ENCODE results near the gene KLRC2.
A peak's percentile ranks its signal among the peaks of the same experiment; 100 is the strongest.
"Not testable (repeated sequence)": the region's sequence is repeated elsewhere in the genome, so short reads cannot be mapped to it uniquely, and the experiment has no call there.

The KLRC2 gene

DNA sequence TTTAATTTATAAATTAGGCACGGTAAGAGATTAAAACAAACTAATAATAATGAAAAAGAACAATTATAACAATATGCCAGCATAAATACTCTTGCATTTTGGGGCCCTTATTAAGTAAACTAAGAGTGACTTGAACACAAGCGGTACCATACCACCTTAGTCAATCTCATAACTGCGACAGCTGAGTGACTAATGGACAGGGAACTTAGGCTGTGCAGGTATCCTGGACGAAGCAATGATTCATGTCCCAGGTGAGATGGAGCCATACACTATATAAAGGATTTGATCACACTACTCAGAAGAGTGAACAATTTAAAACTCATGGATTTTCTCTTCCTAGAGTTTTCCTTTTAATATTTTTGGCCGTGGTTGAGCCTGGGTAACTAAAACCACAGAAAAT is 30.5 kb downstream of the KLRC2 start:
- no peak for DNase-seq (ENCODE audit: low read depth)

DNA sequence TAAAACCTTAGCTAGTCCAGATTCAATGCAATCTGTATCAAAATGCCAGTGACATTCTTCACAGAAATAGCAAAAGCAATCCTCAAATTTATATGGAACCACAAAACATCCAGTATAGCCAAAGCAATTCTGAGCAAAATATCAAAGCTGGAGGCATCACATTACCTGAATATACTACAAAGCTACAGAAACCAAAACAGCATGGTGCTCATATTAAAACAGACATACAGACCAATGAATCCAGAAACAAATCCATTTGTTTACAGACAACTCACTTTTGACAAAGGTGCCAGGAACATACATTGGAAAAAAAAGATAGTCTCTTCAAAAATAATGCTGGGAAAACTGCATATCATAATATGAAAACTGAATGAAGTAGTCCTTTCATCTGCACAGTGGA is 31.0 kb downstream of the KLRC2 start:
- no peak for DNase-seq (ENCODE audit: low read depth)

DNA sequence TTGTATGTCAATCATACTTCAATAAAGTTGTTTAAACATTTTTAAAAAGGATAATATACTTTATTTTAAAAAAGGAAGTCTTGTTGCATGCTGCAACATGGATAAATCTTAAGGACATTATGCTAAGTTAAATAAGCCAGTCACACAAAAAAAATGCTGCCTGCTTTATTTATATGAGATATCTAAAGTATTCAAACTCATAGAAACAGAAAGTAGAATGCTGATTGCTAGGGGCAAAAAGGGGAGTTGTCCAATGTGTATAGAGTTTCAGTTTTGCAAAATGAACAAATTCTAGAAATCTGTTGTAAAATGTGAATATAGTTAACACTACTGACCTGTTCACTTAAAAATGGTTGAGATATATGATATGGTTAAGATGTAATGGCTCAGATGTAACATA is 35.0 kb downstream of the KLRC2 start:
- DNase-seq (ENCODE audit: low read depth) = no peak

DNA sequence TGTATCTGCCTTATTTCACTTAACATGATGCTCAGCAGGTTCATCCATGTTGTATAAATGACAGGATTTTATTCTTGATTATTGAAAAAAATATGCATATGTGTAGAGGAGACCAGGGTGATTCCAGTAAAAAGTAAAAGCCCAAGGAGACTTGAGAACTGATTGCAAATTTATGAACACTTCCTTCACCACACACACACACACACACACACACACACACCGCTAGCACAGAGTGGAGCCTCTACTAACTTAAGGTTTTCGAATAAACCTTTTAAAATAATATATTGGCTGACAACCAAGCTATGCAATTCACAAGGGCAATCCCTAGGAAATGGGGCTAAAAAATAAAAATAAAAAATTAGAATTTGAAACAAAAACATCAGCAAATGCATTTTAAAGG is 37.6 kb downstream of the KLRC2 start:
- DNase-seq (ENCODE audit: low read depth) = no peak

DNA sequence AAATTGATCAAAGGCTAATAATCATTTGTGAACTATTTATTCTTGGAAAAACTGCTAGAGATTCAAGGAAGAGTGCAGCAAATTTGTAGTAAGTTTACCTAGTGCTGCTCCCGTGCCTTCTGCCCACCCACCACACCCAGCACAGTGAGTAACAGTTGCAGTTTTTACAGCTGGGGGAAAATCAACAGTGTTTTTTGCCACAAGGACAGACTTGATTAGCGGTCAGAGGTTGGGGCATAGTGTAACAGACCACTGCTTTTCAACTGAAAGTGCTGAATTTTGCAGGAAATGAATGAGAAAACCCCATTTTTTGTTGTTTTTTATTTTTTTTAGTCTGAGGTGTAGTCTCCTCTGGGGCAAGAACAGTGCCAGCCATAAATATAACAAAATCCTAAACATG is 38.5 kb downstream of the KLRC2 start:
- no peak for DNase-seq (ENCODE audit: low read depth)

DNA sequence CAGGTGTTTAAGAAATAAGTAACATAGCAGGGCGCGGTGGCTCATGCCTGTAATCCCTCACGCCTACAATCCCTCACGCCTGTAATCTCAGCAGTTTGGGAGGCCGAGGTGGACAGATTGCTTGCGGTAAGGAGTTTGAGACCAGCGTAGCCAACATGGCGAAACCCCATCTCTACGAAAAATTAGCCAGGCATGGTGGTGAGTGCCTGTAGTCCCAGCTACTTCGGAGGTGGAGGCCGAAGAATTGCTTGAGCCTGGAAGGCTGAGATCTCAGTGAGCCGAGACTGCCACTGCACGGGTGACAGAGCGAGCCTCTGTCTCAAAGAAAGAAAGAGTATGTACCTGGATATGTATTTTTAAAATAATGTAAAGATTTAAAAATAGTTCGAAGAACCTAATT is 39.6 kb downstream of the KLRC2 start:
- DNase-seq (ENCODE audit: low read depth) = not testable (repeated sequence)

DNA sequence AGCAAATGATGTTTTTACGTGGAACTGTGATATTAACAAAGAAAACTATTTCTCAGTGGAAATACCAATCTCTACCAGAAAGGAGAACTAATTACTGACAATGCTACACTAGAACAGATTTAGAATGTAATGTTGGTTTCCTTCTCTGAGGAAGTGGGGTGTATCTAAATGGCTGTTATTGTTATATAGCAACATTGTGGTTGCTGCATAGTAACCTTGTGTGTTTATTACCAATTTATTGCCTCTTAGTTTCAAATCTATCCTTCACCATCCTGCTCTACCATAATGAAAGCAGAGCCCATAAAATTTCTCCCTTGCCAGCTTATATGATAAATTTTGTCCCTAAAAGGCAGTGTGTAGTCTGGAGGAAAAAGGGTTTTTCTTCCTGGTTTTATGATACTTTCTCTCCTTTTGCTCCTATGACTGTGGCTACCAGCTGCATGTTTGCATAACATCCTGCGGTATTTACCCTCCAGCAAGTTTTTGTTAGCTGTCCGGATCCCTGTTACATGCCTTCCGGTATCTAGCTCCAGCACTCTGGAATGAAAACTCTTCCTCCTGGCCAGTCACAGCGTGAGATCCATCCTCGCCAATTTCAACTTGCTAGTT is 40.3 kb downstream of the KLRC2 start:
- DNase-seq (ENCODE audit: low read depth) = peak; percentile 78

DNA sequence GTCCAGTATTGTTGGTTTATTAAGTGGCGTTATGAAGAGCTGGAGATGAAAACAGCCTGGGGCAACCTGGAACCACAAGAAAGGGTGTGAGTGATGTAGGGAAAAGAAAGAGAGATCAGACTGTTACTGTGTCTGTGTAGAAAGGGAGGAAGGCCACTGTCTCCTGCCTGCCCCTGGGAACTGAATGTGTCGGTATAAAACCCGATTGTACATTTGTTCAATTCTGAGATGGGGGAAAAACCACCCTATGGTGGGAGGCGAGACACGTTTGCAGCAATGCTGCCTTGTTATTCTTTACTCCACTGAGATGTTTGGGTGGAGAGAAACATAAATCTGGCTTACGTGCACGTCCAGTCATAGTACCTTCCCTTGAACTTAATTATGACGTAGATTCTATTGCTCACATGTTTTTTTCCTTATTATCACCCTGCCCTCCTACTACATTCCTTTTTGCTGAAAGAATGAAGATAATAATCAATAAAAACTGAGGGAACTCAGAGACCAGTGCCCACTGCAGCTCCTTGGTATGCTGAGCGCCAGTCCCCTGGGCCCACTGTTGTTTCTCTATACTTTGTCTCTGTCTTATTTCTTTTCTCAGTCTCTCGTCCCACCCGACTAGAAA is 41.2 kb downstream of the KLRC2 start:
- not testable (repeated sequence) for DNase-seq (ENCODE audit: low read depth)

DNA sequence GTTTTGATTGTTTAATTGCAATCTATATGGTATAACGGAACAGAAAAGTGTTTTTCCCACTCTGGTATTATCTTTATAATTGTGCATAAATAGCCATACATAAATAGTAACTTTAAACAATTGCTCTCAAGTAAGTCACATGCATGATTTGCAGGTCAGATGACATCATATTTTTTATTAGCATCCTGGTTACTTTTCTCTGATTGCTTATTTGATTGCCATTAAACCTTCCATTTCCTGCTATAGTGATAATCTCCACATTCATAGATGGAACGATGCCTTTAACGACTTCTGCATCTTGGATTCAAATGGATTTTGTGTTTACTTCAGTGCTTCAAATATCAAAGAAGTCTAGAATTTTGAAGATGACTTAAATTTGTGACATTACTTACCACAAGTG is 42.5 kb downstream of the KLRC2 start:
- DNase-seq (ENCODE audit: low read depth) = no peak

DNA sequence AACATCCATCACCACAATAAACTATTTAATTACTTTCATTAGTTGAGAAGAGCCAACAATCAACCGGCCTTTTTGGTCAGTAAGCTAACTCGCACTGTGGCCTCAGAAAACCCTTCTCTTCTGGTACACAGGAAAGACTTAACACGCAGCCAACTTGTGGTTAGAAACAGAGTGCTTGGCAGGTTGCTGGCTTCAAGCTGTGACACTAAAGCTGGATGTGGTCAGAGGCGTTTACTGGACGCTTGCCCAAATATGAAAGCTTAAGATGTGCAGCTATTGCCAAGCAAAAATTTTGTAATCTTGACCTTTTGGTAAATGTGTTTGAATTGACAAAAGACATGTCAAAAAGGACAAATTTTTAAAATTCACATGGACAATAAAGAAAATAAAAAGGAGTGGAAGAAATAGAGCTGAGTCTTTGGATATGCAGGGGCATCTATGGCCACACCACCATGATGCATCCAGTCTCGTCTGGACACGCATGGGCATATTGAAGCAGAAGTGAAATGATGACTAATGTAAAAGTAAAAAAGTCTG is 43.3 kb downstream of the KLRC2 start:
- DNase-seq (ENCODE audit: low read depth) = peak; percentile 96

DNA sequence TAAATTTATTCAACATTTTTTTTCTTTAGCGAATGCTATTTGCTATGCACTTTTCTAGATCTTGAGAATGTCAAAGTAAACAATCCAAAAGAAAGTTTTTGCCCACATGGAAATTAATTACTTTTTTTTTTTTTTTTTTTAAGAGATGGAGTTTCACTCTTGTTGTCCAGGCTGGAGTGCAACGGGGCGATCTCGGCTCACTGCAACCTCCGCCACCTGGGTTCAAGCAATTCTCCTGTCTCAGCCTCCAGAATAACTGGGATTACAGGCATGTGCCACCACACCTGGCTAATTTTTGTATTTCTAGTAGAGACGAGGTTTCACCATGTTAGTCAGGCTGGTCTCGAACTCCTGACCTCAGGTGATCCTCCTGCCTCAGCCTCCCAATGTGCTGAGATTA is 44.8 kb downstream of the KLRC2 start:
- not testable (repeated sequence) for DNase-seq (ENCODE audit: low read depth)

DNA sequence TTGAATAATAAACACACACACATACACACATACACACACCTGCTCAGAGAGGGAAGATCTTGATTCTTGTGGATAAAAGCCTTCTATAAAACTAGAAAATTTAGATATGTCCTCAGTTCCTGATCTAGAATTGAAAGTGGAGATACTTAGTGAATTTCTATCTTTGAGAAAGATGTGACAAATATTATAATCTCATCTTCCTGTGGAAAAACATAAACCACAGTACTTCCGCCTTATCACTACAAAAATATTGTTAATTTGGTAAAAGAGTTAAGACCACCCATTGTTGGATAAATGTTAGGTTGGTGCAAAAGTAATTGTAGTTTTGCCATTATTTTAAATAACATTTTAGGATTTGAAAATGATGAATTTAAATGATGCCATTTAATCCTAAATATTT is 45.9 kb downstream of the KLRC2 start, which contains the start of gene KLRK1:
KLRK1 (minus strand) TSS at position 138 of the 400 bp plus-strand sequence. CDS start 1,231 bp downstream, outside the sequence.
- no peak for DNase-seq (ENCODE audit: low read depth)

DNA sequence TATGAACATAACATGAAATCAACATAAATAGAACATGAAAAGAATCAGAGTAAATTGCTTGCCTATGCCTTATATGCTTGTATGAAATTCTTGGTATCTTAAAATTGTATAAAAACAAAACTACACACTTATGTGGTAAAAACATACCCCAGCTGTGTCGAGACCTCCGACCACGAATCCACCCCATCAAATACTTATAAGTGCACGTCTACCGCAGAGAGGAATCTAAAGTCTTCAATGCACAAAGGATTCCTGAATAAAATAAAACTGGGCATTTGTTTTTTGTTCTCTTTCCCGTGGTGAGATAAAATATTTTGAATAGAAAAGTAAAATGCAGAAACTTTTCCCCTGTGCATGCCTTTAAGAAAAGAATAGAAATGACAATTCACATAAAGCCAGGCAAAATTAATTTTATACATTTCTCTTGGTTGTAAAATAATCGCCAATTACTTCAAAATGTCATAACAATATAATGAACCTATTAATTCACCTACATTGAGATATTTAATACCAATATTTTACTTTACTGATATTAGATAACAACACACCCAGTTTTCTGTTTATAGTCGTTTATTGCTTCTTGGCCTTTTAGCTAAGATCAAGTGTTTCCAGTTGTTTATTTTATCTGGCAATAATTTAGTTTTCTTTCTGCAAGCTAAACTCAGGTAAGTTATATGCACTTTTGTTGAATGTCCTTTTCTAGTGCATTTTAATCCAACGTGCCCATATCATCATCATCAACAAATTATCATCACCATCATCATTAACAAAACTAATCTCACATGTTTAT is 47.0 kb downstream of the KLRC2 start:
- DNase-seq (ENCODE audit: low read depth) = no peak

DNA sequence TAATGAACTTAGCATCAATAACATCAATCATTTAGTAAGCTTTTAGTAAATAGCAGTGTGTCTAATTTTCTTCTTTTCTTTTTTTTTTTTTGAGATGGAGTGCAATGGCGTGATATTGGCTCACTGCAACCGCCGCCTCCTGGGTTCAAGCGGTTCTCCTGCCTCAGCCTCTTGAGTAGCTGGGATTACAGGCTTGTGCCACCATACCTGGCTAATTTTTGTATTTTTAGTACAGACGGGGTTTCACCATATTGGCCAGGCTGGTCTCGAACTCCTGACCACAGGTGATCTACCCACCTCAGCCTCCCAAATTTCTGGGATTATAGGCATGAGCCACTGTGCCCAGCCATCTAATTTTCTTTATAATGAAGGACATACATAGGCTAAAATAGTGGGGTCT is 48.3 kb downstream of the KLRC2 start:
- not testable (repeated sequence) for DNase-seq (ENCODE audit: low read depth)

DNA sequence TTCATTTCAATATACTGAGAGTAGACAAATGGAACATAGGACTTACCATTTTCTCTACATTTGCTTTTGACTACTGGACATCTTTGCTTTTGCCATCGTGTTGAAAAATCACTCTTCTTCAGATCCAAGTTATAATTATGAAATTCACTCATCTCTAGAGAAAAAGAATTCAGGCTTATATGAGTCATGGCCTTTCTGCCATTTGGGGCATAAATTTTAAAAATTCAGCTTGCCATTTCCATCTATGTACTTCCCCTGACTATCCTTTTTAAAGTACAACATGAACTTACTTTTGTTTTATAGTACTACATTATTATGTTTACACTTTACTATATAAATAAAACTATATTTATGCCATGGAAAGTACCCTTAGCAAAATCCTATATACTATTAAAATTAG is 49.0 kb downstream of the KLRC2 start:
- DNase-seq (ENCODE audit: low read depth) = no peak

DNA sequence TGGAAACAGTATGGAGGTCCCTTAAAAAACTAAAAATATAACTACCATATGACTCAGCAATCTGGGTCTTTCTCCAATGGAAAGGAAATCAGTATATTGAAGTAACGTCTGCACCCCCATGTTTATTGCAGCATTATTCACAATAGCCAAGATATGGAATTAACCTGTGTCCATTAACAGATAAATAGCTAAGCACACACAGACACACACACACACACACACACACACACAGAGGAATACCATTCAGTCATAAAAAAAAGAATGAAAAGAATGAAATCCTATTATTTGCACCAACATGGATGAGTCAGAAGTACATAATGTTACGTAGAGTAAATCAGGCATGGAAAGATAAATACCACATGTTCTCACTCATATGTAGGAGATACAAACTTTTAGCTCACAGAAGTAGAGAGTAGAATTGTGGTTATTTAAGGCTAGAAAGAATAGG is 50.6 kb downstream of the KLRC2 start:
- DNase-seq (ENCODE audit: low read depth) = peak; percentile 86

DNA sequence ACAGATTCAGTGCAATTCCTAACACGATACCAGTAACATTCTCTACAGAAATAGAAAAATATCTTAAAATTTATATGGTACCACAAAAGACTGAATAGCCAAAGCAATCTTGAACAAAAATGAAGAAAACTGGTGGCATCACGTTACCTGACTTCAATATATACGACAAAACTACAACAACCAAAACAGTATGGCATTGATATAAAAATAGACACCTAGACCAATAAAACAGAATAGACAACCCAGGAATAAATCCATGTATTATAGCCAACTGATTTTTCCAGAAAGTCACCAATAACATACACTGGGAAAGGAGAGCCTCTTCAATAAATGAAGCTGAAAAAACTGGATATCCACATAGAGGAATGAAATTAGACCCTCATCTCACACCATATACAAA is 51.6 kb downstream of the KLRC2 start:
- DNase-seq (ENCODE audit: low read depth) = no peak

DNA sequence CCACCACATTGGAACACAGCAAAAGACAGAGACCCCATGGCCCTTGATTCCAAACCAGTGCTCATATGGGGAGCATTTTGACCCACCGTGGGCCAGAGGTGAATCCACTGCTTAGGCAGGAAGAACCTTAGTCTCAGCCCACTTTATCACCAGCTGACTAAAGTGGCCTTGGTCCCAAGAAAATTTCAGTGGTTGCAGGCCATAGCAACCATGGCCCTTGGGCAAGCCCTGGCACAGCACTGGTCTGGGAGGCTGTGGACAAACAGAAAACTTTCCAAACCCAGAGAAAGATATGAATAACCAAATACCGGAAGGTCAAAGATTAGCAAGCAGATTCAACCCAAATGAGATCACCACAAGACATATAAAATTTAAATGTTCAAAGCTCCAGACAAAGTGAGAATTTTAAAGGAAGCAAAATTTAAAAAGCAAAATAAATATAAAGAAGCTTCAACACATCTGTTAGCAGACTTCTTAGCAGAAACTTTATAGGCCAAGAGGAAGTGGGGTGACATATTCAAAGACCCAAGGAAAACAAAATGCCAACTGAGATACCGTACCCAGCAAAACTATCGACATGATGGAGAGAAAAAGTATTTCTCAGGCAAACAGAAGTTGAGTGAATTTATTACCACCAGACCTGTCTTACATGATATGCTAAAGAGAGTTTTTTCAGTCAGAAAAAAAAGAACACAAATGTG is 53.7 kb downstream of the KLRC2 start:
- DNase-seq (ENCODE audit: low read depth) = no peak

Measured in fibroblast of the conjunctiva (primary cell).